Endothelial cell of umbilical vein (primary cell): Measurements from ENCODE around the gene LARP1B.

Experiments
- CTCF ChIP-seq, 2 donors: IDR thresholded peaks; 1 replicate in 1 of 2; 2 replicates in 1 of 2; pipeline ENCODE4 v1.5.1; 2011; ENCODE audit warnings: low read length in 2 of 2, mild to moderate bottlenecking in 2 of 2, moderate library complexity in 2 of 2, control low read depth in 1 of 2, inconsistent platforms in 1 of 2, low read depth in 1 of 2; ENCODE audit not compliant: insufficient read depth in 1 of 2; ENCODE audit errors: extremely low read depth in 1 of 2
- EZH2 ChIP-seq: IDR thresholded peaks from 2 replicates; pipeline ENCODE4 v1.6.1; 2012; ENCODE audit warnings: borderline replicate concordance, low read depth, mild to moderate bottlenecking, moderate library complexity, low read length, inconsistent platforms; ENCODE audit not compliant: severe bottlenecking
- GATA2 ChIP-seq: IDR thresholded peaks from 2 replicates; pipeline ENCODE4 v1.7.0; 2011; ENCODE audit warnings: low read depth, mild to moderate bottlenecking, moderate library complexity, mixed read lengths, low read length; ENCODE audit not compliant: insufficient read length, insufficient read depth
- MAX ChIP-seq: IDR thresholded peaks from 2 replicates; pipeline ENCODE4 v1.6.1; 2011; ENCODE audit not compliant: insufficient read depth, insufficient read length
- MYC ChIP-seq: IDR thresholded peaks from one replicate; pipeline ENCODE4 v1.6.1; 2011; ENCODE audit warnings: mild to moderate bottlenecking, low read depth, low read length
- POLR2A ChIP-seq: IDR thresholded peaks from 2 replicates; pipeline ENCODE4 v1.6.1; 2012; ENCODE audit warnings: low read depth, mild to moderate bottlenecking, control low read depth, low read length
- POLR2AphosphoS5 ChIP-seq: IDR thresholded peaks from 2 replicates; pipeline ENCODE4 v1.6.1; 2012; ENCODE audit warnings: low read depth, mild to moderate bottlenecking, control low read depth, low read length, moderate library complexity; ENCODE audit not compliant: insufficient read depth

GRCh38 chr4:128247906-128248305 is 186.8 kb downstream of the LARP1B start:
- no peak for TF ChIP-seq POLR2A
- TF ChIP-seq CTCF (IDR thresholded peaks at IDR 0.05; ENCODE audit: extremely low read depth in 1 of 2, insufficient read depth in 1 of 2, low read depth in 1 of 2, low read length in 2 of 2), result no peak
- no peak for TF ChIP-seq MAX
- TF ChIP-seq POLR2AphosphoS5, result no peak
- no peak for TF ChIP-seq EZH2
- no peak for TF ChIP-seq MYC
- no peak for TF ChIP-seq GATA2
